ENCODE measurements around the gene ANKRD12.
"Not testable (repeated sequence)": the region's sequence is repeated elsewhere in the genome, so short reads cannot be mapped to it uniquely, and the experiment has no call there.

Gene ANKRD12

GRCh38 chr18:9146224-9146623, 9.6 kb downstream of the ANKRD12 start:
- no peak overlapping the region for H3K4me3 ChIP-seq (ENCODE audit: extremely low read depth, insufficient read depth, low read length, poor library complexity, severe bottlenecking)
- H3K4me1 ChIP-seq (ENCODE audit: control insufficient read depth, insufficient read depth, low read length, poor library complexity, severe bottlenecking): no peaks in the 10 kb centered on the region
- no peak overlapping the region for H3K27ac ChIP-seq (ENCODE audit: low read depth, low read length, severe bottlenecking)
- no peaks in the 10 kb centered on the region for H3K9me3 ChIP-seq (ENCODE audit: control insufficient read depth, low read length)
- no CpG with 5 or more reads among the region's 1 CpG for WGBS, 2 experiments (ENCODE audit: insufficient coverage in 2 of 2)
- no peaks in the 10 kb centered on the region for H3K36me3 ChIP-seq (ENCODE audit: control insufficient read depth, insufficient read depth, low read length)

DNA sequence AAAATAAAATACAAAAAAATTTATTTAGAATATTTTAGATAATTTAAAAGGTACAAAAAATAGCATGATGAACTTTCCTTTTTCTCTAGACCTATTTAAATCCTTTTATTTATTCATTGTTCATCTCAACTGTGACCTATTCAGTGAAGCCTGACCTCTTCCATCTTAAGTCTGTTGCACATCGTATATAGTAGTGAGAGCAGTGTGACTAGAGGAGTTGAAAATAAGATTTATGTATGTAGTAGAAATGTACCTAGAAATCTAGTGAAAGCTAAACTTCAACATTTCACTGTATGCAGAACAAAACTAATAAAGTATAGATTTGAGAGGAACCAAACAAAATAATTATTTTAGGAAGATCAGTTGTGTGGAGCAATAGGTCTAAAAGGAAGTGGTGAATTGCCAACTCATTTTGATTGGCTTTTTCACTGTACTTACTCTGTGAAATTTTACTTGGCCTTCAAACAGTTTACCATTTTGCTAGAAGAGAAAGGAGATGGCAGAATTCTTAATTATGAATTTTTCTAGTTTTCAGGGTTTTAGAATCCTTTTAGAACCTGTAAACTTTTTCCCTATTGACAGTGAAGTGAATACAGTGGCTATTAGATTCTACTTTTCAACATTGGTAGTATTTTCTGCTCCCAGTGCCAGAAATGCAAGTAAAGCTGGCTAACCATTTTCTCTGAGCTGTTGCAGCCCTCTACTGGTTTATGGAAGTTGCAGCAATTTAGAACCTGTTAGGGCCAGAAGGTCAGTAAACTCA, 11.0 kb downstream of the ANKRD12 start:
- Histone ChIP-seq H3K9me3 (ENCODE audit: control insufficient read depth, low read length) (no peaks in the 10 kb centered on the region), H3K4me3 (ENCODE audit: extremely low read depth, insufficient read depth, low read length, poor library complexity, severe bottlenecking) (no peak overlapping the region), H3K4me1 (ENCODE audit: control insufficient read depth, insufficient read depth, low read length, poor library complexity, severe bottlenecking) (no peaks in the 10 kb centered on the region), H3K36me3 (ENCODE audit: control insufficient read depth, insufficient read depth, low read length) (no peaks in the 10 kb centered on the region), H3K27ac (ENCODE audit: low read depth, low read length, severe bottlenecking) (peak overlapping the region; percentile 68)
- no CpG with 5 or more reads among the region's 1 CpG for WGBS, 2 experiments (ENCODE audit: insufficient coverage in 2 of 2)

GRCh38 chr18:9148203-9148552, 11.6 kb downstream of the ANKRD12 start:
- H3K36me3 ChIP-seq (ENCODE audit: control insufficient read depth, insufficient read depth, low read length): no peaks in the 10 kb centered on the region
- H3K9me3 ChIP-seq (ENCODE audit: control insufficient read depth, low read length): no peaks in the 10 kb centered on the region
- no CpG with 5 or more reads among the region's 1 CpG for WGBS, 2 experiments (ENCODE audit: insufficient coverage in 2 of 2)
- H3K4me1 ChIP-seq (ENCODE audit: control insufficient read depth, insufficient read depth, low read length, poor library complexity, severe bottlenecking): no peaks in the 10 kb centered on the region
- no peak overlapping the region for H3K4me3 ChIP-seq (ENCODE audit: extremely low read depth, insufficient read depth, low read length, poor library complexity, severe bottlenecking)
- no peak overlapping the region for H3K27ac ChIP-seq (ENCODE audit: low read depth, low read length, severe bottlenecking)

DNA sequence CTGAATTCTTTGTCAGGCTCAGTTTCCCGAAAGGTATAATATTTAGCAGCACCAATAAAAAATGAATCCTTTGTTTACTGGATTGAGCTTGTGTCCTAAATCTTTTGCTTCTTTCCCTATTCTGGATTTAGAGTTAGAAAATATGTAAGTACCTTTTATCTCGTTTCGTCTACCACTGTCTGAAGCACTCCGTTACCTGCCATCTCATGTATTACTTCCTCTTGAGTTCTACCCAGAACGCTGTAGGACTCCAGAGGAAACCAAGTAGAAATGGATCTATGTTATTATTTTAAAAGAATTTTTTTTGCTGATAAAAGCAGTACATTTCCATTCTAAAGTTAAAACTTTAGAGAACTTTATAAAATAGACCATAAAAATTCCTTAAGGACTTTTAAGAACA, 13.5 kb downstream of the ANKRD12 start:
- Histone ChIP-seq H3K36me3 (ENCODE audit: control insufficient read depth, insufficient read depth, low read length) (no peaks in the 10 kb centered on the region), H3K27ac (ENCODE audit: low read depth, low read length, severe bottlenecking) (no peak overlapping the region), H3K4me1 (ENCODE audit: control insufficient read depth, insufficient read depth, low read length, poor library complexity, severe bottlenecking) (no peaks in the 10 kb centered on the region), H3K4me3 (ENCODE audit: extremely low read depth, insufficient read depth, low read length, poor library complexity, severe bottlenecking) (no peak overlapping the region), H3K9me3 (ENCODE audit: control insufficient read depth, low read length) (no peaks in the 10 kb centered on the region)
- no CpG with 5 or more reads among the region's 5 CpGs for WGBS, 2 experiments (ENCODE audit: insufficient coverage in 2 of 2)

GRCh38 chr18:9153256-9153655, 16.7 kb downstream of the ANKRD12 start:
- no peaks in the 10 kb centered on the region for H3K4me1 ChIP-seq (ENCODE audit: control insufficient read depth, insufficient read depth, low read length, poor library complexity, severe bottlenecking)
- H3K9me3 ChIP-seq (ENCODE audit: control insufficient read depth, low read length): no peaks in the 10 kb centered on the region
- no peak overlapping the region for H3K4me3 ChIP-seq (ENCODE audit: extremely low read depth, insufficient read depth, low read length, poor library complexity, severe bottlenecking)
- H3K27ac ChIP-seq (ENCODE audit: low read depth, low read length, severe bottlenecking): no peak overlapping the region
- WGBS, 2 experiments (ENCODE audit: insufficient coverage in 2 of 2): no CpG with 5 or more reads among the region's 1 CpG
- H3K36me3 ChIP-seq (ENCODE audit: control insufficient read depth, insufficient read depth, low read length): no peaks in the 10 kb centered on the region

GRCh38 chr18:9156604-9157249, 20.1 kb downstream of the ANKRD12 start:
- Histone ChIP-seq H3K27ac (ENCODE audit: low read depth, low read length, severe bottlenecking) (no peak overlapping the region), H3K36me3 (ENCODE audit: control insufficient read depth, insufficient read depth, low read length) (peaks cover under 1% of the 10 kb centered on the region), H3K4me3 (ENCODE audit: extremely low read depth, insufficient read depth, low read length, poor library complexity, severe bottlenecking) (no peak overlapping the region), H3K9me3 (ENCODE audit: control insufficient read depth, low read length) (peaks cover under 1% of the 10 kb centered on the region), H3K4me1 (ENCODE audit: control insufficient read depth, insufficient read depth, low read length, poor library complexity, severe bottlenecking) (no peaks in the 10 kb centered on the region)
- WGBS, 2 experiments (ENCODE audit: insufficient coverage in 2 of 2): 100% methylated on average over 1 to 2 of the region's 4 CpGs

DNA sequence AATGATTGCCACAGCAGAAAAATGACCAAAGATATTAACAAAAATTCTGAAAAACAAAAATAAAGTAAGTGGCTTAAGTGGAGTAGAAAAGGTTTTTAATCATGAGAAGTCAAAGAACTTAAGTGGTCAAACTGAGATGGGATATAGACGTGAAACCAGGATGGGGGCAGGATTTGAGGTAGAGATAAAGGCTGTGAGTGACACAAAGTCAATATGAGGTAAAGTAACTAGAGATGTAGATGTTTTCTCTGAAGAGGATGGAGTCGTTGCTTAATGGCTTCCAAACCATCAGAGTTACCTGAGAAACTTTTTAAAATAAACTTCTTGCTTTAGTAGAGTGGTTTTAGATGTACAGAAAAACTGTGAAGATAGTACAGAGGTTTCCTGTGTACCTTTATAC, 21.2 kb downstream of the ANKRD12 start:
- Histone ChIP-seq H3K27ac (ENCODE audit: low read depth, low read length, severe bottlenecking) (no peak overlapping the region), H3K36me3 (ENCODE audit: control insufficient read depth, insufficient read depth, low read length) (peaks cover 5% of the 10 kb centered on the region), H3K9me3 (ENCODE audit: control insufficient read depth, low read length) (peaks cover 3% of the 10 kb centered on the region), H3K4me3 (ENCODE audit: extremely low read depth, insufficient read depth, low read length, poor library complexity, severe bottlenecking) (no peak overlapping the region), H3K4me1 (ENCODE audit: control insufficient read depth, insufficient read depth, low read length, poor library complexity, severe bottlenecking) (no peaks in the 10 kb centered on the region)
- WGBS, 2 experiments (ENCODE audit: insufficient coverage in 2 of 2): 80 to 83% methylated on average over 2 of the region's 2 CpGs

DNA sequence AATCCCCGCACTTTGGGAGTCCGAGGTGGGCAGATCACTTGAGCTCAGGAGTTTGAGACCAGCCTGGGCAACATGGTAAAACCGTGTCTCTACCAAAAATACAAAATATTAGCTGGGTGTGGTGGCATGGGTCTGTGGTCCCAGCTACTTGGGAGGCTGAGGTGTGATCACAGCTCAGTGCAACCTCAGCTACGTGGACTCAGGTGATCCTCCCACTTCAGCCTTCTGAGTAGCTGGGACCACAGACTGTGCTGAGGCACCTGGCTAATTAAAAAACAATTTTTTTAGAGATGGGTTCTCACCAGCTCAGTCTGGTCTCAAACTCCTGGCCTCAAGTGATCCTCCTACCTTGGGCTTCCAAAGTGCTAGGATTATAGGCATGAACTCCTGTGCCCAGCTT, 23.4 kb downstream of the ANKRD12 start:
- 92% methylated on average over 2 to 3 of the region's 4 CpGs for whole genome bisulfite sequencing, 2 experiments (ENCODE audit: insufficient coverage in 2 of 2)
- Histone ChIP-seq H3K36me3 (ENCODE audit: control insufficient read depth, insufficient read depth, low read length) (peaks cover 9% of the 10 kb centered on the region), H3K4me3 (ENCODE audit: extremely low read depth, insufficient read depth, low read length, poor library complexity, severe bottlenecking) (no peak overlapping the region), H3K9me3 (ENCODE audit: control insufficient read depth, low read length) (peaks cover 18% of the 10 kb centered on the region), H3K4me1 (ENCODE audit: control insufficient read depth, insufficient read depth, low read length, poor library complexity, severe bottlenecking) (no peaks in the 10 kb centered on the region), H3K27ac (ENCODE audit: low read depth, low read length, severe bottlenecking) (no peak overlapping the region)

DNA sequence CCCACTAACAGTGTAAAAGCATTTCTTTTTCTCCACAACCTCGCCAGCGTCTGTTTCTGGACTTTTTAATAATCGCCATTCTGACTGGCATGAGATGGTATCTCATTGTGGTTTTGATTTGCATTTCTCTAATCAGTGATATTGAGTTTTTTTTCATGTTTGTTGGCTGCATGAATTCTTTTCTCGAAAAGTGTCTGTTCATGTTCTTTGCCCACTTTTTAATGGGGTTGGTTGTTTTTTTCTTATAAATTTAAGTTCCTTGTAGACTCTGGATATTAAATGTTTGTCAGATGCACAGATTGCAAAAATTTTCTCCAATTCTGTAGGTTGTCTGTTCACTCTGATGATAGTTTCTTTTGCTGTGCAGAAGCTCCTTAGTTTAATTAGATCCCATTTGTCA, 26.1 kb downstream of the ANKRD12 start:
- H3K4me1 ChIP-seq (ENCODE audit: control insufficient read depth, insufficient read depth, low read length, poor library complexity, severe bottlenecking); H3K36me3 ChIP-seq (ENCODE audit: control insufficient read depth, insufficient read depth, low read length); H3K27ac ChIP-seq (ENCODE audit: low read depth, low read length, severe bottlenecking); H3K4me3 ChIP-seq (ENCODE audit: extremely low read depth, insufficient read depth, low read length, poor library complexity, severe bottlenecking): not testable (repeated sequence)
- 94 to 100% methylated on average over 3 of the region's 4 CpGs for WGBS, 2 experiments (ENCODE audit: insufficient coverage in 2 of 2)
- peaks cover 18% of the 10 kb centered on the region for H3K9me3 ChIP-seq (ENCODE audit: control insufficient read depth, low read length)

DNA sequence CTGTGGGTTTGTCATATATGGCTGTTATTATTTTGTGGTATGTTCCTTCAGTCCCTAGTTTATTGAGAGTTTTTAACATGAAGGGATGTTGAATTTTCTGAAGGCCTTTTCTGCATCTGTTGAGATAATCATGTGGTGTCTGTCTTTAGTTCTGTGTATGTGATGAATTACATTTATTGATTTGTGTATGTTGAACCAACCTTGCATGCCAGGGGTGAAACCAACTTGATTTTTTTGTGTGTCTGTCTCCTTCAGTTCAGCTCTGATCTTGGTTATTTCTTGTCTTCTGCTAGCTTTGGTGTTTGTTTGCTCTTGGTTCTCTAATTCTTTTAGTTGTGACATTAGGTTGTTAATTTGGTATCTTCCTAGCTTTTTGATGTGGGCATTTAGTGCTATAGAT, 27.6 kb downstream of the ANKRD12 start:
- not testable (repeated sequence) for H3K27ac ChIP-seq (ENCODE audit: low read depth, low read length, severe bottlenecking); H3K4me1 ChIP-seq (ENCODE audit: control insufficient read depth, insufficient read depth, low read length, poor library complexity, severe bottlenecking); H3K4me3 ChIP-seq (ENCODE audit: extremely low read depth, insufficient read depth, low read length, poor library complexity, severe bottlenecking); H3K36me3 ChIP-seq (ENCODE audit: control insufficient read depth, insufficient read depth, low read length)
- H3K9me3 ChIP-seq (ENCODE audit: control insufficient read depth, low read length): peaks cover 18% of the 10 kb centered on the region

- not testable (repeated sequence) for H3K4me1 ChIP-seq (ENCODE audit: control insufficient read depth, insufficient read depth, low read length, poor library complexity, severe bottlenecking); H3K4me3 ChIP-seq (ENCODE audit: extremely low read depth, insufficient read depth, low read length, poor library complexity, severe bottlenecking); H3K36me3 ChIP-seq (ENCODE audit: control insufficient read depth, insufficient read depth, low read length); H3K27ac ChIP-seq (ENCODE audit: low read depth, low read length, severe bottlenecking)
- no CpG with 5 or more reads among the region's 3 CpGs for WGBS, 2 experiments (ENCODE audit: insufficient coverage in 2 of 2)
- H3K9me3 ChIP-seq (ENCODE audit: control insufficient read depth, low read length): peaks cover 18% of the 10 kb centered on the region
Measured at GRCh38 chr18:9165883-9166282, 29.3 kb downstream of the ANKRD12 start.
